ENCODE data around the gene NAALADL1. TPM values are rescaled to one million over a fixed set of nuclear protein-coding genes. Genes with fewer than 3 reads are reported as not detected.
A peak's percentile ranks its signal among the peaks of the same experiment; 100 is the strongest.

The NAALADL1 gene
- total and polyA plus RNA-seq, 2 experiments from 2014 or later, result 11.1 to 13.7 TPM

- Histone ChIP-seq H3K79me2 (replicated peaks; ENCODE audit: insufficient read depth) (peaks cover 39% of the 10 kb centered on the region), H3K27ac (ENCODE audit: low read depth) (no peak overlapping the region), H3K4me2 (no peak overlapping the region), H2AFZ (no peak overlapping the region), H3K9me2 (ENCODE audit: insufficient read depth) (no peaks in the 10 kb centered on the region), H3K4me1 (ENCODE audit: insufficient read depth) (peaks cover 8% of the 10 kb centered on the region; the same call in 1 of the 2 replicates), H3K36me3 (ENCODE audit: insufficient read depth) (peaks cover 5% of the 10 kb centered on the region), H3K4me3 (peak overlapping the region; percentile 93), H4K20me1 (replicated peaks; ENCODE audit: insufficient read depth) (peaks cover 22% of the 10 kb centered on the region), H3K27me3 (ENCODE audit: insufficient read depth) (no peaks in the 10 kb centered on the region), H3F3A (replicated peaks; ENCODE audit: low read depth) (peaks cover 14% of the 10 kb centered on the region; the same call in 1 of the 2 replicates)
- peaks cover 8% of the 10 kb centered on the region for H3K27me3 Mint-ChIP-seq (ENCODE audit: insufficient read depth, low read depth, poor library complexity)
- no peak overlapping the region for H3K27ac Mint-ChIP-seq
- peak overlapping the region; percentile 100 for H3K4me3 Mint-ChIP-seq
- TF ChIP-seq EZH2phosphoT487 (IDR thresholded peaks at IDR 0.05; ENCODE audit: unreplicated experiment), result no peak
- no peak for TF ChIP-seq REST (IDR thresholded peaks at IDR 0.05; ENCODE audit: unreplicated experiment)
- TF ChIP-seq ZNF331 (CRISPR knock-in tag; IDR thresholded peaks at IDR 0.05; ENCODE audit: low read depth), result no peak
- TF ChIP-seq POLR2AphosphoS5 (IDR thresholded peaks at IDR 0.05; ENCODE audit: low read depth), result no peak
- TF ChIP-seq CTCF (conservative IDR thresholded peaks at IDR 0.05; ENCODE audit: low read depth in 2 of 2), result no peak
- no peaks in the 10 kb centered on the region; the same call in 2 of the 3 replicates for H3K9me3 Mint-ChIP-seq
- peaks cover 20% of the 10 kb centered on the region for H3K4me1 Mint-ChIP-seq
- H3K36me3 Mint-ChIP-seq (ENCODE audit: low read depth), result peaks cover 29% of the 10 kb centered on the region
- ATAC-seq (no peak), DNase-seq (ENCODE audit: low spot score) (no peak)
Observed at GRCh38 chr11:65085446-65085845, 27.1 kb upstream of the NAALADL1 start.

- peak; percentile 19 for ATAC-seq
- peaks cover 44% of the 10 kb centered on the region for H3K79me2 ChIP-seq (replicated peaks; ENCODE audit: insufficient read depth)
- H3K27ac Mint-ChIP-seq, result peak overlapping the region; percentile 99
Observed at GRCh38 chr11:65084598-65085375, 26.4 kb upstream of the NAALADL1 start.

More at GRCh38 chr11:65084598-65085375, 26.4 kb upstream of the NAALADL1 start:
- Histone ChIP-seq H4K20me1 (replicated peaks; ENCODE audit: insufficient read depth) (peaks cover 28% of the 10 kb centered on the region), H3K4me3 (peak overlapping the region; percentile 93), H3F3A (replicated peaks; ENCODE audit: low read depth) (peaks cover 19% of the 10 kb centered on the region; the same call in 1 of the 2 replicates), H3K9me2 (ENCODE audit: insufficient read depth) (no peaks in the 10 kb centered on the region), H3K4me1 (ENCODE audit: insufficient read depth) (peaks cover 8% of the 10 kb centered on the region; the same call in 1 of the 2 replicates), H3K36me3 (ENCODE audit: insufficient read depth) (peaks cover 9% of the 10 kb centered on the region), H2AFZ (peak overlapping the region; percentile 81; the same call in 1 of the 2 replicates), H3K27ac (ENCODE audit: low read depth) (peak overlapping the region; percentile 96), H3K4me2 (peak overlapping the region; percentile 96), H3K27me3 (ENCODE audit: insufficient read depth) (no peaks in the 10 kb centered on the region)
- TF ChIP-seq CTCF (conservative IDR thresholded peaks at IDR 0.05; ENCODE audit: low read depth in 2 of 2) (no peak), ZNF331 (CRISPR knock-in tag; IDR thresholded peaks at IDR 0.05; ENCODE audit: low read depth) (no peak), STAT1 (IDR thresholded peaks at IDR 0.05; ENCODE audit: unreplicated experiment) (no peak)
- Mint-ChIP-seq H3K4me1 (peaks cover 20% of the 10 kb centered on the region), H3K27me3 (ENCODE audit: insufficient read depth, low read depth, poor library complexity) (peaks cover 8% of the 10 kb centered on the region), H3K9me3 (no peaks in the 10 kb centered on the region; the same call in 2 of the 3 replicates), H3K4me3 (peak overlapping the region; percentile 100), H3K36me3 (ENCODE audit: low read depth) (peaks cover 35% of the 10 kb centered on the region)
- DNase-seq (ENCODE audit: low spot score), result peak; percentile 53
